ENCODE results near the gene UNC79. TPM values are rescaled to one million over a fixed set of nuclear protein-coding genes. Genes with fewer than 3 reads are reported as not detected.

UNC79 gene
- total RNA-seq, 4 donors from 2014 or later = 0.33 to 0.73 (median 0.51) TPM

DNA sequence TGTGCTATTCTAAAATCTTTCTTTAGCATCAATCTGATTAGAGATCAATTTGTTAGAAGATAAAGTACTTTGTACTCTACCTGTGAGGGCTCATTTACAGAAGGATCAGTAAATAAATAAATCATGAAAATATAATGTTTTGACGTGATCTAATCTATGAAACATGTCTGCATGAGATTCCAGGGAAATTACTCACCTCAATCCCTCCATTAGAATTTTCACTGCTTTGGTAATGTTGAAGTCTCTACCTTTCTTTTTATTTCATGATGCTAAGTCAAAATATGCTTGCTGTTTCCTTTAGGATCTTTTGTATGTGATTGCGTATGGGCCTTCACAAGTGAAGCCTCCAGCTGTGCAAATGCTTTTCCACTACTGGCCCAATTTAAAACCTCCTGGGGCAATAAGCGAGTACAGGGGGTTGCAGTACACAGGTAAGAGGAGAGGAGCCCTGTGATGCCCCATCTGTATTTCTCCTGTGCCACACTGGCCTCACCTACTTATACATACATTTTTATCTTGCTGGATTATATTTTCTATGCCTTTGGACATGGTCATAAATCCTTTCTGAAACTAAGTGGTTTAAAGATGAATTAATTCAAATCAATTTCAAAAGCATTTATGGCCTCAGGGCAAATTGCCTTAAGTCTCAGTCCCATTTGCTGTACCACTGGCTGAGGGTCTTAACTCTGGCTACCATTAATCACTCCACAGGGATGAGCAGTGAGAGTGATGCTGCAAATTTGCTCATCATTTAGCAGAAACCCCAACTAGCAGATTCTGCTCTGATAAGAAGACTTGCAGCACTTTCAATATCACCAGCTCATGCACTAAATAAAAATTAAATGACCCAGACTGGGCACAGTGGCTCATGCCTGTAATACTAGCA lies 66.4 kb downstream of the UNC79 start:
- H3K4me1 ChIP-seq = no peaks in the 10 kb centered on the region
- in situ Hi-C loops (cut with MboI; ENCODE audit: low sequenced_read_pairs in 4 of 4) (no loop called here), intact Hi-C loops (cut with DNase I; ENCODE audit: low total_unique reads) (no loop called here)
- H3K9me3 ChIP-seq = no peaks in the 10 kb centered on the region
- TF ChIP-seq POLR2A (IDR thresholded peaks at IDR 0.05) = no peak
- TF ChIP-seq CTCF (IDR thresholded peaks at IDR 0.05 in 4 of 5, conservative IDR thresholded peaks at IDR 0.05 in 1 of 5) = no peak
- H3K27ac ChIP-seq = no peak overlapping the region
- no peak for DNase-seq
- H3K36me3 ChIP-seq = no peaks in the 10 kb centered on the region
- ATAC-seq = no peak
- no peaks in the 10 kb centered on the region for H3K27me3 ChIP-seq
- no peak overlapping the region for H3K4me3 ChIP-seq

GRCh38 chr14:93510056-93510455 lies 79.3 kb downstream of the UNC79 start:
- TF ChIP-seq POLR2A (IDR thresholded peaks at IDR 0.05) (no peak), CTCF (IDR thresholded peaks at IDR 0.05 in 4 of 5, conservative IDR thresholded peaks at IDR 0.05 in 1 of 5) (no peak)
- no peak overlapping the region for H3K4me3 ChIP-seq
- ATAC-seq (no peak), DNase-seq (no peak)
- in situ Hi-C loops (cut with MboI; ENCODE audit: low sequenced_read_pairs in 4 of 4) = no loop called here
- H3K36me3 ChIP-seq = no peaks in the 10 kb centered on the region
- intact Hi-C loops (cut with DNase I; ENCODE audit: low total_unique reads) = no loop called here
- H3K27me3 ChIP-seq = no peaks in the 10 kb centered on the region
- no peak overlapping the region for H3K27ac ChIP-seq
- H3K4me1 ChIP-seq = no peaks in the 10 kb centered on the region
- no peaks in the 10 kb centered on the region for H3K9me3 ChIP-seq

DNA sequence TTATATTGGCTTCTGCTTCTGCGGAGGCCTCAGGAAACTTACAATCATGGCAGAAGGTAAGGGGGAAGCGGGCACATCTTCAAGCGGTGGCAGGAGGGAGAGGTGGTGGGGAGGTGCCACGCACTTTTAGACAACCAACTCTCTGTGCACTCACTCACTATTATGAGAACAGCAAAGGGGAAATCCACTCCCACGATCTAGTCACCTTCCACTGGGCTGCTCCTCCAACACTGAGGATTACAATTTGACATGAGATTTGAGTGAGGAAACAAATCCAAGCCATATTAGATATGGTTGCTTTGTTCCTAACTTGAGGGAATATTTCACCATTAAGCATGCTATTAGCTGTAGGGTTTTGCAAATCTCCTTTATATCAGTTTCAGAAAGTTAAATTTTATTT lies 80.3 kb downstream of the UNC79 start:
- no peaks in the 10 kb centered on the region for H3K9me3 ChIP-seq
- H3K4me1 ChIP-seq = no peaks in the 10 kb centered on the region
- no peaks in the 10 kb centered on the region for H3K27me3 ChIP-seq
- TF ChIP-seq CTCF (IDR thresholded peaks at IDR 0.05 in 4 of 5, conservative IDR thresholded peaks at IDR 0.05 in 1 of 5) (no peak), POLR2A (IDR thresholded peaks at IDR 0.05) (no peak)
- in situ Hi-C loops (cut with MboI; ENCODE audit: low sequenced_read_pairs in 4 of 4) = no loop called here
- DNase-seq = no peak
- ATAC-seq = no peak
- intact Hi-C loops (cut with DNase I; ENCODE audit: low total_unique reads) = no loop called here
- no peak overlapping the region for H3K4me3 ChIP-seq
- H3K36me3 ChIP-seq = no peaks in the 10 kb centered on the region
- no peak overlapping the region for H3K27ac ChIP-seq

DNA sequence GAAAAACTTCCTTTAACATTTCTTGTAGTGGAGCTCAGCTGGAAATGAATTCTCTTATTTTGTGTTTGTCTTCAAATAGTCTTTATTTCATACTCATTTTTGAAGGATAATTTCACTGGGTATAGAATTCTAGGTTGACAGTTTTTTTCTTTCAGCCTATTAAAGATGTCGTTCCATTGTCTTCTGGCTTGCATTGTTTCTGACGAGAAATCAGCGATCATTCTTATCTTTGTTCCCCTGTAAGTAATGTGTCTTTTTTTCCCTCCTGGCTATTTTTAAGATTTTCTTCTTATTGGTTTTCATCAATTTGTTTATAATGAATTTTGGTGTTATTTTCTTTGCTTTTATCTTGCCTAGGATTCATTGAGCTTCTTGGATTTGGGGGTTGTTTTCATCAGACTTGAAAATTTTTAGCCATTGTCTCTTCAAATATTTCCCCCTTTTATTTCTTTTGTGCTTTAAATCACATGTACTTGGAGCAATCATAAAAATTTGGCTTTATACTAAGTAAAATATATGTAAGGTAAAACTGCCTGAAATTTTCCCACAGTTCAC lies 89.4 kb downstream of the UNC79 start:
- intact Hi-C loops (cut with DNase I; ENCODE audit: low total_unique reads) = no loop called here
- H3K9me3 ChIP-seq = peaks cover 0 to 8% (median 0%) of the 10 kb centered on the region in 3 donors

More for the DNA sequence above, 89.4 kb downstream of the UNC79 start:
- no peak overlapping the region for H3K4me3 ChIP-seq
- in situ Hi-C loops (cut with MboI; ENCODE audit: low sequenced_read_pairs in 4 of 4) = no loop called here
- TF ChIP-seq POLR2A (IDR thresholded peaks at IDR 0.05) (no peak), CTCF (IDR thresholded peaks at IDR 0.05 in 4 of 5, conservative IDR thresholded peaks at IDR 0.05 in 1 of 5) (no peak)
- H3K27me3 ChIP-seq = no peaks in the 10 kb centered on the region
- DNase-seq (no peak), ATAC-seq (no peak)
- H3K27ac ChIP-seq = no peak overlapping the region
- H3K4me1 ChIP-seq = no peaks in the 10 kb centered on the region
- no peaks in the 10 kb centered on the region for H3K36me3 ChIP-seq

All from gastrocnemius medialis (tissue), 4 donors.